K562 (cell line): ENCODE results near the gene GRAPL. TPM values are rescaled to one million over a fixed set of nuclear protein-coding genes. Genes with fewer than 3 reads are reported as not detected.
A peak's percentile ranks its signal among the peaks of the same experiment; 100 is the strongest.
"Not testable (repeated sequence)": the region's sequence is repeated elsewhere in the genome, so short reads cannot be mapped to it uniquely, and the experiment has no call there.

Experiments used
- CSDE1 ChIP-seq, 2 experiments: fragments of 450-650 bp; IDR thresholded peaks; 2 replicates each; pipeline ENCODE4 v1.6.1; 2016; ENCODE audit warnings: mild to moderate bottlenecking in 1 of 2
- HOXB6 ChIP-seq: fragments of 250-450 bp; sonication (Bioruptor Pico); IDR thresholded peaks from 2 replicates; pipeline ENCODE4 v1.5.1; 2022; ENCODE audit warnings: mild to moderate bottlenecking, borderline replicate concordance
- L3MBTL2 ChIP-seq: fragments of 450-650 bp; IDR thresholded peaks from 2 replicates; pipeline ENCODE4 v1.6.1; 2016; ENCODE audit warnings: mild to moderate bottlenecking, moderate library complexity
- MAZ ChIP-seq, 2 experiments: fragments of 450-650 bp in 1 of 2; sonication (generic) in 1 of 2; formaldehyde crosslinking; IDR thresholded peaks in 1 of 2; conservative IDR thresholded peaks in 1 of 2; 2 replicates each; pipeline versions ENCODE4 v1.4.0 to v1.5.0; 2020; ENCODE audit warnings: mild to moderate bottlenecking in 1 of 2, missing genetic modification reagents in 1 of 2
- MEIS2 ChIP-seq: fragments of 450-650 bp; IDR thresholded peaks from 2 replicates; pipeline ENCODE4 v1.6.1; 2014; ENCODE audit warnings: mild to moderate bottlenecking; ENCODE audit not compliant: partially characterized antibody
- MNT ChIP-seq, 2 experiments: fragments of 450-650 bp; conservative IDR thresholded peaks; 2 replicates each; pipeline ENCODE4 v1.6.1; 2017; ENCODE audit warnings: mild to moderate bottlenecking in 2 of 2, moderate library complexity in 2 of 2
- MYC ChIP-seq, 2 experiments: fragments of 250-450 bp in 1 of 2; sonication (Bioruptor Pico) in 1 of 2; IDR thresholded peaks; 2 replicates each; pipeline versions ENCODE4 v1.5.1 to v1.6.1; 2012 to 2021; ENCODE audit warnings: low read depth in 2 of 2, borderline replicate concordance in 1 of 2, improper control_type of control experiment in 1 of 2, low read length in 1 of 2, mild to moderate bottlenecking in 1 of 2, moderate library complexity in 1 of 2
- PATZ1 ChIP-seq: fragments of 250-450 bp; sonication (Bioruptor Pico); IDR thresholded peaks from 2 replicates; pipeline ENCODE4 v1.5.0; 2020; ENCODE audit warnings: mild to moderate bottlenecking, borderline replicate concordance
- RFX1 ChIP-seq: fragments of 450-650 bp; IDR thresholded peaks from 2 replicates; pipeline ENCODE4 v1.6.1; 2016; ENCODE audit warnings: mild to moderate bottlenecking, moderate library complexity
- SMAD3 ChIP-seq: fragments of 450-650 bp; formaldehyde crosslinking; conservative IDR thresholded peaks from 2 replicates; pipeline ENCODE4 v1.4.0; 2020; ENCODE audit warnings: mild to moderate bottlenecking
- TEAD1 ChIP-seq, 2 experiments: fragments of 450-650 bp in 1 of 2; sonication (generic) in 1 of 2; formaldehyde crosslinking; IDR thresholded peaks; 2 replicates each; pipeline versions ENCODE4 v1.4.0 to v1.8.0; 2020 to 2022; ENCODE audit warnings: mild to moderate bottlenecking in 2 of 2, missing genetic modification reagents in 1 of 2
- TSHZ1 ChIP-seq: fragments of 250-450 bp; sonication (Bioruptor Pico); IDR thresholded peaks from 2 replicates; pipeline ENCODE4 v1.4.0; 2020; ENCODE audit warnings: mild to moderate bottlenecking, moderate library complexity
- ZBED1 ChIP-seq: IDR thresholded peaks from 2 replicates; pipeline ENCODE4 v1.6.1; 2014
- ZNF518B ChIP-seq: fragments of 250-450 bp; sonication (Bioruptor Pico); IDR thresholded peaks from 2 replicates; pipeline ENCODE4 v1.5.0; 2021; ENCODE audit warnings: mild to moderate bottlenecking, moderate library complexity
- ZNF75A ChIP-seq: fragments of 450-650 bp; formaldehyde crosslinking; IDR thresholded peaks from 2 replicates; pipeline ENCODE4 v1.4.0; 2020; ENCODE audit warnings: mild to moderate bottlenecking
- polyA plus RNA-seq, 8 experiments: library from polyadenylated mRNA; depleted of rRNA in 4 of 8; stranded (reverse) in 5 of 8; unstranded in 3 of 8; fragments of >200 nt; fragmentation: Nextera tagmentation in 2 of 8; fragmentation: Illumina TruSeq in 1 of 8; extraction: Ambion mirVana in 2 of 8; extraction: Trizol in 1 of 8; gene quantifications; 2 replicates each; pipeline versions ENCODE4 v1.2.1 to v1.2.3, GENCODE V29; 2011 to 2014; ENCODE audit warnings: inconsistent platforms in 1 of 8, missing spikeins in 1 of 8
- total RNA-seq, 7 experiments: library from RNA; depleted of rRNA in 6 of 7; stranded (reverse); fragments of >200 nt in 6 of 7; fragmentation: Illumina TruSeq in 2 of 7; extraction: Trizol in 2 of 7; gene quantifications; 2 replicates each; pipeline versions ENCODE4 v1.2.1 to v1.2.3, GENCODE V29; 2011 to 2021; ENCODE audit warnings: low replicate concordance in 1 of 7

GRAPL gene
- total and polyA plus RNA-seq, 9 of the 15 experiments (the other 6 are each of a cell fraction or from before 2014, with no cell fraction given) = 0.22 TPM; not detected in 8

GRCh38 chr17:19111801-19112458, 15.5 kb upstream of the GRAPL start (continued):
- TF ChIP-seq MEIS2 = peak; percentile 39
- not testable (repeated sequence) for TF ChIP-seq MYC (IDR thresholded peaks at IDR 0.05; ENCODE audit: low read depth, low read length)
- TF ChIP-seq MYC (CRISPR knock-in tag; IDR thresholded peaks at IDR 0.05; ENCODE audit: borderline replicate concordance, low read depth) = peak; percentile 34; the same call in 1 of the 2 replicates
- 0 out of 2 replicates have a peak, but pooled peaks have one; percentile 45 for TF ChIP-seq TSHZ1
- peak in 1 of 2 experiments; percentile 53; a peak in 2 of 4 replicates for TF ChIP-seq MNT (conservative IDR thresholded peaks at IDR 0.05)
- TF ChIP-seq ZNF75A (CRISPR knock-in tag) = peak; percentile 79; the same call in 1 of the 2 replicates
- TF ChIP-seq CSDE1 (IDR thresholded peaks at IDR 0.05) = peak in 1 of 2 experiments; percentile 99; a peak in 2 of 4 replicates
- peak; percentile 97 for TF ChIP-seq SMAD3
- peak; percentile 46 to 97; a peak in 3 of 4 replicates for TF ChIP-seq MAZ (CRISPR knock-in tag; conservative IDR thresholded peaks at IDR 0.05 in 1 of 2, IDR thresholded peaks at IDR 0.05 in 1 of 2)
- peak; percentile 64 for TF ChIP-seq RFX1
- TF ChIP-seq PATZ1 (CRISPR knock-in tag) = peak; percentile 96
- peak; percentile 92; the same call in 1 of the 2 replicates for TF ChIP-seq ZNF518B (CRISPR knock-in tag)
- peak; percentile 97 for TF ChIP-seq HOXB6 (CRISPR knock-in tag)
- 0 out of 2 replicates have a peak, but pooled peaks have one; percentile 32 for TF ChIP-seq L3MBTL2
- TF ChIP-seq ZBED1 = 0 out of 2 replicates have a peak, but pooled peaks have one; percentile 73
- peak in 1 of 2 experiments; percentile 95; a peak in 2 of 4 replicates for TF ChIP-seq TEAD1 (CRISPR knock-in tag; IDR thresholded peaks at IDR 0.05)
